Measurements from ENCODE around the gene NNMT.
"Not testable (repeated sequence)": the region's sequence is repeated elsewhere in the genome, so short reads cannot be mapped to it uniquely, and the experiment has no call there.

The NNMT gene

DNA sequence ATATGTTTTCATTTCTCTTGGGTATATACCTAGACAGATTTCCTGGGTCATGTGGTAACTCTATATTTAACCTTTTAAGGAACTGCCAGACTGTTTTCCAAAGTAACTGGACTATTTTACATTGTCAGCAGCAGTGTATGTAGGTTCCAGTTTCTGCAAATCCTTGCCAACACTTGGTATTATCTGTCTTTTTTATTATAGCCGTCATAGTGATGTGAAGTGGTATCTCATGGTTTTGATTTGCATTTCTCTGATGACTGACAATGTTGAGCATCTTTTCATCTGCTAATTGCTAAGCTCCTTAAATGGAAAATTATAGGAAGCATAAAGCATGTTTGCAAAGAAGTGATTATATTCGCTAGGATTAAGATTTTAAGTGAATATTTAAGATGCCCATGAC, 13.9 kb downstream of the NNMT start:
- DNase-seq (ENCODE audit: low read depth): no peak

DNA sequence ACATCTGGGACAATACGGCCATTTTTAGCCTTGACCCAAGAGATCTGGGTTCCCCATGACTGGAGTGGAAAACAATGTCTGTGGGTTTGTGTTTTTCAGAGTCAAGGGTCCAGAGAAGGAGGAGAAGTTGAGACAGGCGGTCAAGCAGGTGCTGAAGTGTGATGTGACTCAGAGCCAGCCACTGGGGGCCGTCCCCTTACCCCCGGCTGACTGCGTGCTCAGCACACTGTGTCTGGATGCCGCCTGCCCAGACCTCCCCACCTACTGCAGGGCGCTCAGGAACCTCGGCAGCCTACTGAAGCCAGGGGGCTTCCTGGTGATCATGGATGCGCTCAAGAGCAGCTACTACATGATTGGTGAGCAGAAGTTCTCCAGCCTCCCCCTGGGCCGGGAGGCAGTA, 15.7 kb downstream of the NNMT start:
- no peak for DNase-seq (ENCODE audit: low read depth)

DNA sequence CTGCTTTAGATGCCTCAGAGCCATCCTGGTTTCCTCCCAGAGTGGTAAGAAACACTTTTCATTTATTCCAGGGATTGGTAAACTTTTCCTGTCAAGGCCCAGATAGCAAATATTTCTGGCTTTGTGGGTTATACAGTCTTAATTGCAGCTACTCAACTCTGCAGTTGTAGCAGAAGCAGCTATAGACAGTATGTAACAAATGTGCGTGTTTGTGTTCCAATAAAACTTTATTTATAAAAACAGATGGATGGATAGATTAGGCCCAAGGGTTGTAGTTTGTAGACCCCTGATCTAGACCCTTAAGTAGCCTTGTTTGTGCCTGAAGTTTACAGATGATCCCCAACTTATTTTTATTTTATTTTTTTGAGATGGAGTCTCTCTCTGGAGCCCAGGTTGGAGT, 17.9 kb downstream of the NNMT start:
- no peak for DNase-seq (ENCODE audit: low read depth)

DNA sequence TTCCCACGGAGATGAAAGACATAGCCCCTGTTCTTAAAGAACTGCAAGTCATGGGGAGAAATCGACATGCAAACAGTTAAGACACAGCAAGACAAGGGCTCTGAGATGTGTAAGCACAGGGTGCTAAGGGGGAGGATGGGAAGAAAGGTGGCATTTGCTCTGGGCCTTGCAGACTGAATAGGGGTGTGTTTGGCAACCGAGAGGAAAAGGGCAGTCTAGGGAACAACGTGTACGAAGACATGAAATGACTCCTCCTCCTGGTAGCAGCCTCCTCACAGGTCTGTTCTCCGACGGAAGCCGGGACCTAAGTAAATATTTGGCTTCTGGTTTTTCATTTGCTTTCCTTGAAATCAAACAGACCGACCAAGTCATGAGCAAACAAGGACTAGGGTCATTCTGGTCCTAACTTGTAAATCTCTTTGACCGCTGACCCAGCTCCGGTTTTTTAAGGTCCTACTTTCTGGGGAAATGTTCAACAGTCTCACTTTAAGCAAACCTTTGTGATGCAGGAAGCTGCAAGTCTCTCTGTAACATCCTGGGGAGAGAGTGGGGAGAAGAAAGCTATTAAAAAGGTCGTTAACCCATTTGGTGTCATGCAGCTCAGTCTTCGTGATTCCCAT, 19.7 kb downstream of the NNMT start:
- DNase-seq (ENCODE audit: low read depth): no peak

DNA sequence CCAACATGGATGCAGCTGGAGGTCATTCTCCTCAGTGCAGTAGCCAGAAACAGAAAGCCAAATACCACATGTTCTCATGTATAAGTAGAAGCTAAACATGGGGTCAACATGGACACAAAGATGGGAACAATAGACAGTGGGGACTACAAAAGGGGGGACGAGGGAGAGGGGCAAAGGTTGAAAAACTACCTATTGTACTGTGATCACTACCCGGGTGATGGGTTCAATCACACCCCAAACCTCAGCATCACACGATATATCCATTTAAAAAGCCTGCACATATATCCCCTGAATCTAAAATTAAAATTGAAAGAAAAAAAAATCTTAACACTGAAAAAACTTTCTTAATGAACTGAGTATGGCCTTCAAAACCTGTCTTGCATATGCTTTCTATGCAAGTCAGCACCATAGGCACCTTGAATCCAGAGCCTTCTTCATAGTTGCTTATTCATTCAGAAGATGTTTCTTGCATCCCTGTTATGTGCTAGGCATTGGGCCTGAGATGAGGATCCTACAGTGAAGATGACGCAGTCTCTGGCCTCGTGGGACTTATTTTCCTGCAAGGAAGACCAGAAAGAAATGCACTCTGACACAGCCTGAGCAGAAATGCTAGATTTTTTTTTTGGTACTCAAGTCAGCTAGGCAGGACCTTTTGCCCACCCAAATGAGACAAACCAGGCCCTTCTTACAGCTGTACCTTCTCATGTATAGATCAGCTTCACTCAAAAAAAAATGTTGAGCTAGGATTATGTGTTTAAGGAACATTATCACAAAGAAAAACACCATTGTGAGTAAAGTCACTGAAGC, 21.0 kb downstream of the NNMT start:
- DNase-seq (ENCODE audit: low read depth): no peak

DNA sequence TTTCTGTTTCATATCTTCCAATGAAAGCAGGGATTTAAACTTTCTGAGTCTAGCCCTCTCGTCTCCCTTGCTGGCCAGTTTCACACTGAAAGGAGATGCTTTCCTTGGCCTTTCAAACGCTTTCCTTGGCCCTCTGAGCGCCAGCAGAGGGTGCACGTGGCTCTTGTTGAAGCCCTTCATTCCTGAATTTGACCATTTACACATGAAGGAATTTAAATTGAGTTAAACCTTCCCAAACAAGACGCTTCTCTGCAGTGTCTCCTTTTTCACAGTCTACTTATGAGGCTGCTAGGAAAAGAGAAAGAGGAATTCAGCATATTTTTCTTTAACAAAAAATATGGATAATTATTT, 21.6 kb downstream of the NNMT start:
- DNase-seq (ENCODE audit: low read depth): no peak

DNA sequence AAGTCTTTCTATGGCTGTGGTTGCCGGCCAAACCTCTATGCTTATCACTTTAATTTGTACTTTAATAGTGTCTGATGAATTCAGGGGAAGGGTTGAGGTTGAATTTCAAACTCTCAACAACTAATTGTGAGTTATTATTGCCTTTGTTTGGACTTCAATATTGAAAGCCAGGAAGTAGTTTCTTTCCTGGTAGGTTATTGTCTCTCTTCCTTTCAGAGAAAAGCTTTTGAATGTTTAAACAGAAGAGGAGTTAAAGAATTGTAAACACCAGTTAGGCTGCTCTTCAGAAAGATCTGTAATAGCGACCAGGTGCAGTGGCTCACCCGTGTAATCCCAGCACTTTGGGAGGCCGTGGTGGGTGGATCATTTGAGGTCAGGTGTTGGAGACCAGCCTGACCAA, 22.2 kb downstream of the NNMT start:
- no peak for DNase-seq (ENCODE audit: low read depth)

DNA sequence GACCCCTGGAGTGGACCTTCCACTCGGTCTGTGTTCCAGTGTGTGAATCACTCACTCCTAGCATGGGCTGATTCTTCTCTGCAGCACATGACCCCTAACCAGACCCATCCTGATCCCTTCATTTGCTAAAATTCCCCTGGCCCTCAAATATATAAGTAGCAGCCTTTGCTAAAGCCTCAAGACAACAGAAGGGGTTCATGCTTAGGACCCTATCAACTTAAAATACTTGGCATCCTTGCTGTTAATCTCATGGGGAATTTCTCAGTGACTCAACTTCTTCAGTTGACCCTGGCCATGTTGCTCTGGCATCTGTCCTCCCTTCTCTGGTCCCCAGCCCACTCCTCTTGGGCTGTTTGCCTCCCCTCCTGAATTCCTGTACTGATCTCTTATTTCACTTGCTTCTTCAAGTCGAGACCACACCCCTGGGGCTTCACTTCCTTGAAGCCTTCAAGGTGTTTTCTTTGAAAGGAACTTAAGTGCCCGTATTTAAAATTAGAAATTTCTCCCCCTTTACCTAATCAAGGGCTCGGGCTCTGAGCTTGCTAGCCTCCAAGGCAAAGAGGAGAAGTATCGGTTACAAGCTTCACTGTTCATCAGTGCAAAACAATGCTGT, 23.6 kb downstream of the NNMT start:
- DNase-seq (ENCODE audit: low read depth): no peak

DNA sequence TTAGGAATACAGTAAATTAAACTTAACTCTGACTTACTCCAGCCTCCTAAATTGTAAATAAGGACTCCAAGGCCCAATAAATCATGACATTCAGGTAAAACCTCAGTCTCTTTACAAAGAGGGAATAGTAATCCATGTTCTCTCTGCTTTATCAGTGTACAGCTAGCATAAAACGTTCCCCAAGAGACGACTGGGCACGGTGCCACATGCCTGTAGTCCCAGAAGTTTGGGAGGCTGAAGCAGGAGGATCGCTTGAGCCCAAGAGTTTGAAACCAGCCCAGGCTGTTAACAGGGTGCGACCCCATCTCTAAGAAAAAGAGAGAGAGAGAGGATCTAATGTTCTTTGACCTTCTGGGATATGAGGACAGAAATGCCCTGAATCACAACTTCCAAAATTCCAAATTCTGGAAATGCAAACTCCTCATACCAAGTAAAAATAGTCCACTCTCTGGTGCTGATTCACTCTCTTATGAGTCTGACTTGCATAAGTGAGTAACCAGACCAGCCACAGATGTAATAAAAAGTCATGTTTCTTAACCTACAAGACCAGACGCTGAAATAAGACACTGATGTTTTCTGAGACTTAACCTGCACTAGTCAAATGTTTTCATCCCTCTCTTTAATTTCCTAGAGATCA, 25.5 kb downstream of the NNMT start:
- peak; percentile 55 for DNase-seq (ENCODE audit: low read depth)

DNA sequence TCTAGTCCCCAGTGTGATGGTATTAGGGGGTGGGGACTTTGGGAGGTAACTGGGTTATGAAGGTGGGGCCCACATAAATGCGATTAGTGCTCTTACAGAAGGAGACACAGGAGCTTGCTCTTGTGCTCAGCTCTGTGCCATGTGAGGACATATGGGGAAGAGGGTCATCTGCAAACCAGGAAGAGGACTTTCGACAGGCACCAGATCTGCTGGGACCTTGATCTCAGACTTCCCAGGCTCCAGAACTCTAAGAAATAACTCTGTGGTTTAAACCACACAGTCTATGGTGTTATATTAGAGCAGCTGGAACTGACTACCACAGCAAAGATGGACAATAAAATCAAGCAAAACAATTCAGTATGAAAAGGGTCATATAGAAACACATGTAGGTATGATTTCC, 26.7 kb downstream of the NNMT start:
- no peak for DNase-seq (ENCODE audit: low read depth)

DNA sequence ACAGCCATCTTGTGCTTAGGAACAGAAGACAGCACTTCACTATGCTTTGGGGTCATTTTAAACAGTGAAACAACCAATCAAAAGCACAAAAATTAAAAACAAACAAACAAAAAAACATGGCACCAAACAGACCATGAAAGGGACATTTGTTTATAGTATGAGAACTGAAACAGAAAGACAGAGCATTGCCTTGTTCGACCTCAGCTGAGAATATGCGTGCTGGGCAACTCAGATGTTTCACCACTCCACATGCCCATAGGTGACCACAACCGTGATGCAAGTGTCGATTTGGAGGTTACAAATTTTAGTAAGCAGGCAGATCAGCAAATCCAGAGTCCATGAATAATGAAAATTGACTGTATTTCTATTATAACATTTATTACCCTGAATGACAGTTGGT, 30.0 kb downstream of the NNMT start:
- DNase-seq (ENCODE audit: low read depth): no peak

DNA sequence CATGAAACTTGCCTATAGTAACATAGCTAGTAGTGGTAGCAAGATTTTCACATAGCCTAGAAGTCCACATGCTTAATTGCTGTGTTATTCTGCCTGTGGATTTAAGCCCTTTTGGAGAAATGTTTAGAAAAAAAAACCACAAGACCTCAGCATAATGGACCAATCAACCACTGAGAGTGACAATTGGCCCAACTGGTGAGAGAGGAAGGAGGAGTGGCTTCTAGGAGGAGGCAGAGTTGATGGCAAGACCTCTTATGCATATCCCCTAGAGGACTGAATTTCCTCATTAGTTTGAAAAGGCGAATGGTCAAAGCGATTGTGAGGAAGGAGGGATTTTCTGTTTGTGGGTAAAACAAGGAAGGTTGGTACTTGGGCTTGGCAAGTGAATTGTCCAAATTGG, 30.6 kb downstream of the NNMT start:
- no peak for DNase-seq (ENCODE audit: low read depth)

DNA sequence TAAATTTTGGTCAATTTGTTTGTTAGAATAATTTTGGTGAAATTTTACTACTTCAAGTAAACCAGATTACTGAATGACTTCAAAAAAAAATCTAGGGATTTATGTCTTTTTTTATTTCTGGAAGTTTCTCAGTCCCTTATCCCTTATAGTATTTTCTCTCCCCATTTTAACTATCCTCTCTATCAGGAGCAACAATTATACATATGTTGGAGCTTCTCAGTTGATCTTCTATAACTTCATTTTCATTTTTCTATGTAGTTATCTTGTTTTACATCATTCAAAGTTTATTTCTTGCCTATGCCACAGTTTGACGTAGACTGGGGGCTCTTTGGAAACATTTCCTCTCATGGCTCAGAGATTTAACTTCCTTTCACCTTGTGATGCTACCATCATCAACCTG, 34.2 kb downstream of the NNMT start:
- DNase-seq (ENCODE audit: low read depth): no peak

DNA sequence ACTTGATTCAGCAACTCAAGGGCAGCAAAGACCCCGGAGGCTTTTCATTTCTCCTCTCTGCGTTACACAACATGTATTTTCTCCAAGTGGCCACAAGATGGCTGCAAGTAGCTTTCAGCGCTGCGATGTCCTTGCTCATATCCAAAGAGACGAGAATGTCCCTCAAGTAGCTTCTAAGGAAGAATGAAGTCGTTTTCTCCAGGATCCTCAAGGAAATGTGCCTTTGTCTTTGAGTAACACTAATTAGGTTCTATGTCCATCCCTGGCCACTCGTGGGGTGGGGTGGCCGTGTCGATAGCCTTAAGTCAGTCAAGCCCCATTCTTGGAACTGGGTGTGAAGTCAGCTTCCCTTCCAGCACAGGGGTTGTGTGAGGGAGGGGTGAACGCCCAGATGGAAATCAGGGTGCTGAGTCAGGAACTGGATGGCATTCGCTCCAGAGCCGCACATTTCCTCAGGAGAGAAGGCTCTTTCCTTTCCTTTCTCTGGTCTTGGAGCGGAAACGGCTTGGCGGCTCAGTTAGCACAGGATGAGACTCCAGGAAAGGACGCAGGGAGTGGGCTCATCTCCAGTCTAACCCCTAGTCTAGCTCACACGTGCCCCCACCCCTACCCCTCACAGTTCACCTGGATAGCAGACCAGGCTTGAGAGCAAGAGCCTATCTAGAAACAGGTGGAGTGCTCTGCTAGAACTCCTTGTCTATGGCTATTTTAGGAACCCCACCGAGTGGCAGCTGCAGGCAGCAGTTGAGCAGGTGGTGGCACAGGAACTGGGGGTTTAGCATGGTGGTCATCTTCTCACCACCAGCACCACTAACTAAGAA, 44.3 kb downstream of the NNMT start:
- DNase-seq (ENCODE audit: low read depth): peak; percentile 45

DNA sequence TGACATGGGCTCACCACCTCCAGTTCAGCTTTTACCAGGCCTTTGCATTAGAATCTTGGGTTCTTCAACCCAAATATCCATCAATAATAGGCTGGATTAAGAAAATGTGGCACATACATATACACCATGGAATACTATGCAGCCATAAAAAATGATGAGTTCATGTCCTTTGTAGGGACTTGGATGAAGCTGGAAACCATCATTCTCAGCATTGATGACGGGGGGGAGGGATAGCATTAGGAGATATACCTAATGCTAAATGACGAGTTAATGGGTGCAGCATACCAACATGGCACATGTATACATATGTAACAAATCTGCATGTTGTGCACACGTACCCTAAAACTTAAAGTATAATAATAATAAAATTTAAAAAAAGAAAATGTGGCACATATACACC, 45.5 kb downstream of the NNMT start:
- not testable (repeated sequence) for DNase-seq (ENCODE audit: low read depth)

DNA sequence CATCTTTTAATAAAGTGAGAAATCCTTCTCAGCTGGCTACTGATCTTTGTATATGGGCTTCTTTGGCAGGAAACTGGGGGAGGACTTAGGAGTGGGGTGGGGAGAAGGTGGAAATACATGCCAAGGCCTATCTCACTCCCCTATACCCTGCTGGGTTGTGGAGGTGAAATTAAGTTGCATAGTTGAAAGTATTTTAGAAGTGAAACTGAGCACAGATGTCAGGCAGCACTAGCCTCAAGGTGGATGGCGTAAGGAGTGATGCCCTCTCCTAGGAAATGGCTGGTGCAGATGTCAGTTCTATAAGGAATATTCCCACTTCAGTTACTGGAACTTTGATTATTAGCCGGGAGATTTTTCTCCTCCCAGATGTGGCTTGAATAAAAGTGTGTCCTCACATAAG, 46.3 kb downstream of the NNMT start:
- no peak for DNase-seq (ENCODE audit: low read depth)

DNA sequence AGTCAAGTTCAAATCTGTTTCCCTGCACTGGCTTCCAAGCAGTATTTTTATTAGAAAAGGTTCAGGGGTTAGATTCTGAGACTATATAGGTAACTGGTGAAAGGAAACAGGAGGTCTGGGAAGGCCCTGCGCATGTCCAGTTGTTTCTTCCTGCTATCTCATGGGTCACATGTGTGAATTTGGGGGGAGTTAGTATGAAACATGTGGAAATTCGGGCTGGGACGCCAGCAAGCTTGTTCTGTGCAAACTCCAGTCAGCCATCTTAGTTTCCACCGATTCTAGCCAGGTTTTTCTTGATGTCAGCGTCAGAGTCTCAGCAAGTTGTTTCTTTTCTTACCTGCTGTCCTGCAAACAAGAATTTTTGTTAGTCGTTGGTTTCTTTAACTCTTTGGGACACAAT, 46.8 kb downstream of the NNMT start:
- DNase-seq (ENCODE audit: low read depth): no peak

DNA sequence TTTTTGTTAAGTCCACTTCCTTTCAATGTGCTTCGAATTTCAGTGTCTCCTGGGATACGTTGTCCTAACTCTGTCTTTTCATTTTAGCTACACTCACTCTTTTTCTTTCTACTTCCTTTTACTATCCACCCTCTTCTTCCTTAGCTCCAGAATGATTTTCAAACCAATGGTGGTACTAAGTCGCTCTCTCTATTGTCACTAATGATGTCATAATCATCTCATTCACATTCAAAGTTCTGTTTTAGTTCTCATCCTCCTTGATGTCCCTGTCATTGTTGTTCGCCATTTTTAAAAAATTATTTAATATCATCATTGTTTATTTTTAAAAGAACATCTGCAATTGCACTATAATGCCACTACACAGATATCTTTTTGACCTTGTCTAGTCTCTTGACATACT, 47.3 kb downstream of the NNMT start:
- DNase-seq (ENCODE audit: low read depth): no peak

DNA sequence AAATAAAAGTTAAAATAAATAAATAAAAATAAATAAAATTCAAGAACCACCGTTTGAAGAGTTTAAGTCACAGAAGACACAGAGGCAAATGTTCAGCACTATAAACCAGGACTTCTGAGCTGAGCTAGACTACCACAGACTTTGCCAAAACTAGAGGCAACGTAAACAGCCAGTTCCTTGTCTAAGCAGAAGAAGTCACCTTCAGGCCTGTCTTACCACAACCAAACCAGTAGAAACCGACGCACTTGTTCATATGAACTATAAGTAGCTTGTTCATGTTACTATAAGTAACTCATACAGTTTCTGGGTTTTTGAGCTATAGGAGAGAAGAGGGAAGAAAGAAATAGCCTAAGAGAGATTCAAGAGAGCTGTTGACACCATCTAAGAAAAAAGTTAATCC, 48.3 kb downstream of the NNMT start:
- no peak for DNase-seq (ENCODE audit: low read depth)

DNA sequence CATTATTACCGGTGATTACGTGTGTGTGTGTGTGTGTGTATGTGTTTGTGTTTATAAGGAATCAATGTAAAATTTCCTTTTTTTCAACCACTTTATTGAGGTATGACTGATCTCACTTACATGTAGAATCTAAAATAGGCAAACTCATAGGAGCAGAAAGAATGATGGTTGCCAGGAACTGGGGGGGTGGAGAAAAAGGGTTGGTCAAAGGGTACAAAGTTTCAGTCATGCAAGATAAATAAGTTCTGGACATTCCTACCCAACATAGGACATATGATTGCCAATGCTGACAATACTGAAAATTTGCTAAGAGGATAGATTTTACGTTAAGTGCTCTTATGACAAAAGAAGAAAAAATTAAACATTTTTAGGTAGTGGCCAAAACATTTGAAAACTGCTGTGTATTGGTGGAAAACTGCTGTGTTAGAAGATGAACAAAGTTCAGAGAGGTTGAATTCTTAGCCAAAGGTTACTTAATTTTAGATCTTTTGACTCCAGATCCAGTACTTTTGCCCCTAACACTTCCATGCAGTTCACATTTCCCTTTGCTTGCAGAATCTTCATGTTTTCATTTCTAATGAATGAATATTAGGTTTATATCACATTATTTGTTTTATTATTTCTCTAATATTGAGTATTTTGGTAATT, 49.5 kb downstream of the NNMT start:
- no peak for DNase-seq (ENCODE audit: low read depth)

DNA sequence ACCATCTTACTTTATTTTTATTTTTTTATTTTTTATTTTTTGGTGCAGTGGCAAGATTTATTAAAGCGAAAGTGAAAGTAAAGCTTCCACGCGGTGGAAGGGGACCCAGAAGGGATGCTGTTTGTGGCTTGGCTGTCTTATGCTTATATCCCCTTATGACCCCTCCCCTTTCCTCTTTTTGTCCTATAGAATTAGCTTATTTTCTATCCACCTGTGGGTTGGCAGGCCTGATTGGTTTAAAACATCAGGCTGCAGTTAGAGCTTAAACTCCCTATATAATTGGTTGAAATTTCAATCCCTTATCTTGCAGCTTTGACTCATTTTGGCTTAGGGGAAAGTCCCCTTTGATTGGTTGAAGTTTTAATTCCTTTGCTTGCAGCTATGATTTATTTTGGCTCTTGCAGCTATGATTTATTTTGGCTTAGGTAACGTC, 50.5 kb downstream of the NNMT start:
- DNase-seq (ENCODE audit: low read depth): no peak
